GM12891 (cell line): ENCODE data around the gene GNG11.
"Not testable (repeated sequence)": the region's sequence is repeated elsewhere in the genome, so short reads cannot be mapped to it uniquely, and the experiment has no call there.

Source experiments
- DNase-seq: peaks from one replicate; pipeline ENCODE4 v3.0.0; 2011; ENCODE audit warnings: low spot score; ENCODE audit not compliant: insufficient read length
- FAIRE-seq: peaks from 2 replicates; lab custom pipeline; 2011; peaks lifted over from hg19 to GRCh38; lab: Jason Lieb, UNC
- PAX5 ChIP-seq: IDR thresholded peaks from 2 replicates; pipeline ENCODE4 v1.6.1; 2011; ENCODE audit warnings: low read length, moderate library complexity, mild to moderate bottlenecking; ENCODE audit not compliant: insufficient read depth, severe bottlenecking
- POLR2A ChIP-seq: IDR thresholded peaks from 2 replicates; pipeline ENCODE4 v1.6.1; 2011; ENCODE audit warnings: low read depth, low read length, control low read depth
- POLR2AphosphoS5 ChIP-seq: IDR thresholded peaks from 2 replicates; pipeline ENCODE4 v1.6.1; 2011; ENCODE audit warnings: low read depth, low read length, control low read depth
- POU2F2 ChIP-seq: IDR thresholded peaks from 2 replicates; pipeline ENCODE4 v1.6.1; 2011; ENCODE audit warnings: low read depth, mild to moderate bottlenecking, control low read depth, low read length, moderate library complexity
- SPI1 ChIP-seq: IDR thresholded peaks from 2 replicates; pipeline ENCODE4 v1.6.1; 2011; ENCODE audit warnings: low read depth, low read length, control low read depth
- TAF1 ChIP-seq: IDR thresholded peaks from 2 replicates; pipeline ENCODE4 v1.6.1; 2011; ENCODE audit warnings: low read depth, low read length, control low read depth

GNG11 gene

GRCh38 chr7:93913197-93913596 lies 8.3 kb upstream of the GNG11 start:
- TF ChIP-seq POLR2A, result no peak
- no peak for TF ChIP-seq TAF1
- no peak for TF ChIP-seq SPI1
- no peak for TF ChIP-seq PAX5
- no peak for TF ChIP-seq POLR2AphosphoS5
- TF ChIP-seq POU2F2, result no peak

DNA sequence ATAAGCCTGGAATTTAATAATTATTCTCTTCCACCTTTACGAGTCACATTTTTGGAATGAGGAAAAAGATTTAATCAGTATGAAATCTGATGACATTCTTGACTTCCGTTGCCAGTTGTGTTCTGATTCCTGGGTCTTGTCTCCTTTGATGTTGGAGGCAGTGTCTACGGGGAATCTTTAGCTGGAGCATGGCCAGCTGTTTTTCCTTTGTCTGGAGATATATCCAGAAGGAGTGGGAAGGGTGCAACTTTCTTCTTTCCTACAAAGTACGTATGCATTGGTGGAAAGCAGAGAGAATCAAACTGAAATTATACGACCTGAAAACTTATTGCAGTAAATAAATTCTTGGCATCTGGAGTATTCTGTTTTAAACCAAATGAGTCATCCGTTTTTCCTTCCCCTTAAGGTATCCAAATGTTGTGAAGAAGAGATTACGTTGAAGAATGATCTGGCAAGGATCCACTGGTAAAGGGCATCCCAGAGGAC lies 6.9 kb upstream of the GNG11 start:
- FAIRE-seq, result no peak
- no peak for DNase-seq
- no peak for TF ChIP-seq TAF1
- no peak for TF ChIP-seq POLR2A
- no peak for TF ChIP-seq SPI1
- TF ChIP-seq PAX5, result no peak
- no peak for TF ChIP-seq POU2F2
- no peak for TF ChIP-seq POLR2AphosphoS5

More at GRCh38 chr7:93913197-93913596, 8.3 kb upstream of the GNG11 start:
- FAIRE-seq (no peak), DNase-seq (no peak)

- DNase-seq, FAIRE-seq: not testable (repeated sequence)
Observed at GRCh38 chr7:93915206-93915842, 6.2 kb upstream of the GNG11 start.

DNA sequence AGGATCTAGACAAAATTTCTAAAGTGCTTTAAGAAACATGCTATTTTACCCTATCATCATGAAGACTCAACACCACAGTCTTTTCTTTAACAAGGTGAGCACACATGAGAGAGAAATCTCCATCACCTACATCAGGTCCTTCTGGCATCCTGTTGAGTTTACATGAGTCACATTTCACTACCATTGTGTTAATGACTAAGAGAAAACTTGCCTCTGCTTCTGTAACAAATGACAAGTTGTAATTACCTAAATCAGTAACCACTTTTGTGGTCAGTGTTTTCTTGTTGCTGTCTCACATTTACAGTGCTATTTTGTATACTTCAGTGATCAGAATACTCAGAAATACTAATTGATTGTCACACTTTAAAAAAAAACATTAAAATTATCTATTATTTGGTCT lies 5.6 kb upstream of the GNG11 start:
- DNase-seq, result not testable (repeated sequence)
- FAIRE-seq, result peak; percentile 87

- not testable (repeated sequence) for DNase-seq, FAIRE-seq
Observed at GRCh38 chr7:93916315-93916714, 5.2 kb upstream of the GNG11 start.

DNA sequence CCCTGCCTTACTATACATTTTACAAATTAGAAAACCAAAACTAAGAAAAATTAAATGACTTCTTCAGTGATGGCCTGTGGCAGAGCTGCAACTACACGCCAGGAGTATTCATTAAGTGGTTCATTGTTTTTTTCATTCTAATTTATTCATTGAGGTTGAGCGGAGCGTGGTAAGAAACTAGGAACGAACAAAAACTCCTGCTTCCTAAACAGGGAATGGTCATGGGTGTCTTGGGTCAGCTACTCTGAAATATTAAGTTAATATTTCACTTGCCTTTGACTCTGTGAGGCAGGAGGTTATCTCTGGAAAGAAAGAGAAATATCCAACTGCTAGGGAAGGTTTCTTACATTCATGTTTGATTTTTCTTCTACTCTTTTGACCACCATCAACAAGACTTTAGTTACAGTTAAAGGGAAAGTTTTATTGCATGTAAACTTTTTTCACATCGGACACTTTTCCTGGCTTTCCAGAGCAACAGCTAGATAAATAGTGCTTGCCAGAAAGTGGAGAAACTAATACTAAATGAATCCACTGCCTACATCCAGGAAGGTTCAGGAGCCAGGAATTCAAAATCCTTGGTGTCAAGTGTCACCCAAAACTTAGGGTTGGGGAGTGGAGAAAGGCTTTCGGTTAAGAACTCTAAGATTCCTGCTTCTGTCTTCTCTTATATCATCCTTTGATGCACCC lies 896 bp upstream of the GNG11 start:
- no peak for TF ChIP-seq POLR2A
- no peak for TF ChIP-seq POU2F2
- no peak for TF ChIP-seq TAF1
- TF ChIP-seq SPI1, result no peak
- TF ChIP-seq POLR2AphosphoS5, result no peak
- no peak for TF ChIP-seq PAX5
- no peak for DNase-seq
- FAIRE-seq, result no peak

DNA sequence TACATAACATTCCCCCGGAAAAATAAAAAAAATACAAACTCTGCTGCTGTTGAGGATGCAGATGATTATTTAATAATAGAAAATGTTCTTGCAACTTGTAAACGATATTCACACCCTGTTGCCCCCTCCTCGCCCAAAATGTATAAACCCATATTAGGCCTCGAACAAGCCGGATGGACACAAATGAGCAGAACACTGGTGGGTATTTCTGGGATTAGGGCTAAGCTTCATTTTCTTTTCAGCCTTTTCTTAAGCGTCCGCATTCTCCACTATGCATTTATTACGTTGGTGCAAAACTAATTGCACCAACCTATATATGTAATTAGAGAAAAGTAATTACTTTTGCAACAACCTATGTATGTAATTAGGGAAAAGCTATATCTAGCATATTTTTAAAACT lies 349 bp upstream of the GNG11 start:
- TF ChIP-seq POLR2AphosphoS5 (no peak), SPI1 (no peak), TAF1 (no peak), POU2F2 (no peak), POLR2A (no peak), PAX5 (no peak)
- DNase-seq (no peak), FAIRE-seq (no peak)

DNA sequence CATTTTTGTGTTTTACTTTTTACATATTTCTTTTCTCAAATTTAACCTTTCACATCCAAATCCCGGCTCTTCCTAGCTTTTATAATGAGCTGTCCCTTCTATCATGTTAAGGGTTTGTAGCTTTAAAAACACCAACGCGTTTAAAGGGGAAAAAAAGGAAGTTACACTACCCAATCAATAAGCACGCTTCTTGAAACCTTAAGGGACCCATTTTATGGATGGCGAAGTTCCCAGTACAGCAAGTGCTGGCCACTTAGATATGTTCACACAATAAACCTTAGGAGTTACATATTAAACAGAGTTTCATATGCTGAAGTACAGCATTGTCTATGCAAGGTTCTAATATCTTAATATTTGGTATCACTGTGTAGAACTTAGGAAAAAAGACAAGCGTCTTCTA lies 1.8 kb downstream of the GNG11 start:
- FAIRE-seq, result no peak
- TF ChIP-seq PAX5 (no peak), TAF1 (no peak), POLR2A (no peak), POU2F2 (no peak), POLR2AphosphoS5 (no peak), SPI1 (no peak)
- no peak for DNase-seq

- DNase-seq (no peak), FAIRE-seq (no peak)
- TF ChIP-seq TAF1 (no peak), POU2F2 (no peak), POLR2A (no peak), SPI1 (no peak), POLR2AphosphoS5 (no peak), PAX5 (no peak)
Observed at GRCh38 chr7:93923942-93924341, 2.4 kb downstream of the GNG11 start.

DNA sequence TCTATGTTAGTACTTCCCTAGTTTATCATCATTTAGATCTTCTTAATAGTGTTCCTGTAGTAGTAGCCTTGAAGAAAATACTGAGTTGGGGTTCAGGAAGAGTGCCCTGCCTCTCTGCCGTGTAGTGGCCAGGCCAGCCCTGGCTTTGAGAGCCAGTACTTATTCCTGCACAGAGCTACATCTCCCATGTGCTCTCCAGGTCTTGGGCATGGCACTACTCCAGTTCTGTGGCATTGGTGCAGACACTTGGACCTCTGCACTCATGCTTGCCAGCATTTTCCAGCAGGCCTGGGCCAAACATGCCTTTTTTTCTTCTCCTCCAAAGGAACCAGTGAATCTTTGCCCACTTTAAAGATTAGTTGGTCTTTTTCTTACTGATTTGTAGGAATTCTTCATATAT lies 5.3 kb downstream of the GNG11 start:
- no peak for FAIRE-seq
- no peak for DNase-seq
- TF ChIP-seq TAF1 (no peak), POLR2AphosphoS5 (no peak), POLR2A (no peak), PAX5 (no peak), POU2F2 (no peak)
